Tibial nerve (tissue), 3 donors: Measurements from ENCODE around the gene DYRK1A.

Source experiments
- POLR2A ChIP-seq, 2 donors: fragments of 450-650 bp; IDR thresholded peaks; one replicate each; pipeline ENCODE4 v1.6.1; 2017; ENCODE audit warnings: antibody characterized with exemption in 2 of 2, mild to moderate bottlenecking in 2 of 2, moderate library complexity in 2 of 2
- TF ChIP-seq, protein P1 (sequence below), 5 experiments: fragments of 200-600 bp in 3 of 5; fragments of 450-650 bp in 2 of 5; sonication (generic) in 3 of 5; IDR thresholded peaks; one replicate each; pipeline ENCODE4 v1.5.1; 2016 to 2019; ENCODE audit warnings: antibody characterized with exemption in 5 of 5, mild to moderate bottlenecking in 3 of 5, moderate library complexity in 2 of 5

GRCh38 chr21:37425001-37425400 is 58.4 kb downstream of the DYRK1A start:
- TF ChIP-seq POLR2A (IDR thresholded peaks at IDR 0.05) = no peak
- TF ChIP-seq, protein P1, sequence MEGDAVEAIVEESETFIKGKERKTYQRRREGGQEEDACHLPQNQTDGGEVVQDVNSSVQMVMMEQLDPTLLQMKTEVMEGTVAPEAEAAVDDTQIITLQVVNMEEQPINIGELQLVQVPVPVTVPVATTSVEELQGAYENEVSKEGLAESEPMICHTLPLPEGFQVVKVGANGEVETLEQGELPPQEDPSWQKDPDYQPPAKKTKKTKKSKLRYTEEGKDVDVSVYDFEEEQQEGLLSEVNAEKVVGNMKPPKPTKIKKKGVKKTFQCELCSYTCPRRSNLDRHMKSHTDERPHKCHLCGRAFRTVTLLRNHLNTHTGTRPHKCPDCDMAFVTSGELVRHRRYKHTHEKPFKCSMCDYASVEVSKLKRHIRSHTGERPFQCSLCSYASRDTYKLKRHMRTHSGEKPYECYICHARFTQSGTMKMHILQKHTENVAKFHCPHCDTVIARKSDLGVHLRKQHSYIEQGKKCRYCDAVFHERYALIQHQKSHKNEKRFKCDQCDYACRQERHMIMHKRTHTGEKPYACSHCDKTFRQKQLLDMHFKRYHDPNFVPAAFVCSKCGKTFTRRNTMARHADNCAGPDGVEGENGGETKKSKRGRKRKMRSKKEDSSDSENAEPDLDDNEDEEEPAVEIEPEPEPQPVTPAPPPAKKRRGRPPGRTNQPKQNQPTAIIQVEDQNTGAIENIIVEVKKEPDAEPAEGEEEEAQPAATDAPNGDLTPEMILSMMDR (IDR thresholded peaks at IDR 0.05) = no peak
